ENCODE results near the gene VSTM2B. TPM values are rescaled to one million over a fixed set of nuclear protein-coding genes. Genes with fewer than 3 reads are reported as not detected.

VSTM2B gene
- total RNA-seq, 1 experiment from 2014 or later = not detected

DNA sequence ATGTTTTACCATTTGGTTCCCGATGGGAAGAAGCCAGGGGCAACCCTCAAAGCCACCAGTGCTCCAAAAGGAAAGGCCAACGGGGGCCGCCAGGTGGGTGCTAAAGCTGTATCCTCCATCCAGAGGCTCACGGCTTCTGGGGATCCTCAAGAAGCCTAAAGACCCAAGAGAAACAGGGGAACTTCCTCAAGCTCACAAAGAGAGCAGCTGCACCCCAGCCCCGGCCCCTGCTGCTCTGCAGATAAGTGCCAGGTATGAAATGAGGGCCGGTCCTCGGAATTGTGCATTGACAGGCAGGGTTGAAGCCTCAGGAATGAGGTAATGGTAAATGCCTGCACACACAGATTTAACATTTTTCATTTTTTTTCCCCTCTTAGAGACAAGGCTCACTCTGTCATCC, 72.2 kb downstream of the VSTM2B start:
- DNase-seq (ENCODE audit: low read depth, low spot score) (no peak), ATAC-seq (no peak)
- no peak for TF ChIP-seq REST (IDR thresholded peaks at IDR 0.05; ENCODE audit: insufficient read depth in 1 of 2, low read depth in 2 of 2, low read length in 1 of 2)
- TF ChIP-seq, protein P1, sequence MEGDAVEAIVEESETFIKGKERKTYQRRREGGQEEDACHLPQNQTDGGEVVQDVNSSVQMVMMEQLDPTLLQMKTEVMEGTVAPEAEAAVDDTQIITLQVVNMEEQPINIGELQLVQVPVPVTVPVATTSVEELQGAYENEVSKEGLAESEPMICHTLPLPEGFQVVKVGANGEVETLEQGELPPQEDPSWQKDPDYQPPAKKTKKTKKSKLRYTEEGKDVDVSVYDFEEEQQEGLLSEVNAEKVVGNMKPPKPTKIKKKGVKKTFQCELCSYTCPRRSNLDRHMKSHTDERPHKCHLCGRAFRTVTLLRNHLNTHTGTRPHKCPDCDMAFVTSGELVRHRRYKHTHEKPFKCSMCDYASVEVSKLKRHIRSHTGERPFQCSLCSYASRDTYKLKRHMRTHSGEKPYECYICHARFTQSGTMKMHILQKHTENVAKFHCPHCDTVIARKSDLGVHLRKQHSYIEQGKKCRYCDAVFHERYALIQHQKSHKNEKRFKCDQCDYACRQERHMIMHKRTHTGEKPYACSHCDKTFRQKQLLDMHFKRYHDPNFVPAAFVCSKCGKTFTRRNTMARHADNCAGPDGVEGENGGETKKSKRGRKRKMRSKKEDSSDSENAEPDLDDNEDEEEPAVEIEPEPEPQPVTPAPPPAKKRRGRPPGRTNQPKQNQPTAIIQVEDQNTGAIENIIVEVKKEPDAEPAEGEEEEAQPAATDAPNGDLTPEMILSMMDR (IDR thresholded peaks at IDR 0.05) = no peak
- no peak for TF ChIP-seq SIN3A (IDR thresholded peaks at IDR 0.05; ENCODE audit: borderline replicate concordance, insufficient read depth, low read depth, low read length)
- no peak for TF ChIP-seq POLR2AphosphoS5 (IDR thresholded peaks at IDR 0.05; ENCODE audit: low read depth, low read length)
- TF ChIP-seq TCF7L2 (IDR thresholded peaks at IDR 0.05; ENCODE audit: low read depth, low read length) = no peak
- peaks cover 17% of the 10 kb centered on the region for H3K27me3 ChIP-seq (ENCODE audit: control insufficient read depth, insufficient read depth, low read length)
- in situ Hi-C loops (cut with HindIII; ENCODE audit: low pct_unique_long_range_greater_than_20kb, low sequenced_read_pairs) = no loop called here
- intact Hi-C loops (cut with micrococcal nuclease; ENCODE audit: unreplicated experiment) = loop anchor here (5.0 kb wide), 1 partner anchor 716 kb away; no protein-coding TSS in a partner anchor
- ChIA-PET POLR2A (no interaction called here), CTCF (interaction anchor here (1.5 kb wide), 1 partner anchor 335 kb away, joined by 4 read pairs; no protein-coding TSS in a partner anchor)
- BruUV-seq (replicated peaks) = no TSS peak
- H3K4me3 ChIP-seq (ENCODE audit: low read depth in 2 of 2, low read length in 2 of 2) = no peak overlapping the region
- no peaks in the 10 kb centered on the region for H3K9me3 ChIP-seq (ENCODE audit: control insufficient read depth, insufficient read depth, low read depth, low read length)
- H3K4me1 ChIP-seq (ENCODE audit: control insufficient read depth, insufficient read depth, low read length) = no peaks in the 10 kb centered on the region
- H3K36me3 ChIP-seq (ENCODE audit: control insufficient read depth, insufficient read depth, low read length) = no peaks in the 10 kb centered on the region
- H3K27ac ChIP-seq (ENCODE audit: low read length) = no peak overlapping the region

DNA sequence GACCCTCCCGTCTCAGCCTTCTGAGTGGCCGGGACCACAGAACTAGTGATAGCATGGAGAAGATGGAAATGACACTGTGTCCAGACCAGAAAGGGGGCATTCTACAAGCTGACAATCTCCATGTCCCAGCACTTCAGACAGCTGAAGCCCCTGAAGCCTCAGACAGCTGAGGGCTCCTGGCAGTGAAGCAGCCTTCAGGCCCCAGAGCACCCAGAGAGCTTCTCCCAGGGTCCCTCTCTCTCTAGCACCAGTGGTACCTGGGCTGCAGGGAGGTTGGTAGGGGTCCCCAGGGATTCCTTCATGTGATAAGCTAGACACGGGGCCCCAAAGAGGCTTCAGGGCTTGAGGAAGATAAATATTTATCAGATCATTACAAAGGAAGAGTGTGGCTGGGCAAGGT, 72.7 kb downstream of the VSTM2B start:
- in situ Hi-C loops (cut with HindIII; ENCODE audit: low pct_unique_long_range_greater_than_20kb, low sequenced_read_pairs) = no loop called here
- DNase-seq (ENCODE audit: low read depth, low spot score) (no peak), ATAC-seq (no peak)
- Histone ChIP-seq H3K27me3 (ENCODE audit: control insufficient read depth, insufficient read depth, low read length) (peaks cover 17% of the 10 kb centered on the region), H3K9me3 (ENCODE audit: control insufficient read depth, insufficient read depth, low read depth, low read length) (no peaks in the 10 kb centered on the region), H3K36me3 (ENCODE audit: control insufficient read depth, insufficient read depth, low read length) (no peaks in the 10 kb centered on the region), H3K4me1 (ENCODE audit: control insufficient read depth, insufficient read depth, low read length) (no peaks in the 10 kb centered on the region), H3K4me3 (ENCODE audit: low read depth in 2 of 2, low read length in 2 of 2) (no peak overlapping the region), H3K27ac (ENCODE audit: low read length) (no peak overlapping the region)
- ChIA-PET CTCF (interaction anchor here (0.7 kb wide), 1 partner anchor 69 kb away, joined by 7 read pairs; no protein-coding TSS in a partner anchor), POLR2A (interaction anchor here (0.6 kb wide), 1 partner anchor 898 kb away, joined by 7 read pairs; no protein-coding TSS in a partner anchor)
- no TSS peak for BruUV-seq (replicated peaks)
- intact Hi-C loops (cut with micrococcal nuclease; ENCODE audit: unreplicated experiment) = loop anchor here (5.0 kb wide), 1 partner anchor 716 kb away; no protein-coding TSS in a partner anchor
- no peak for TF ChIP-seq REST (IDR thresholded peaks at IDR 0.05; ENCODE audit: insufficient read depth in 1 of 2, low read depth in 2 of 2, low read length in 1 of 2)
- TF ChIP-seq POLR2AphosphoS5 (IDR thresholded peaks at IDR 0.05; ENCODE audit: low read depth, low read length) = no peak
